A673 (cell line): ENCODE measurements around the gene SLC12A3. TPM values are rescaled to one million over a fixed set of nuclear protein-coding genes. Genes with fewer than 3 reads are reported as not detected.

ENCODE experiments used
- BruUV-seq: library from RNA; stranded (reverse); fragments of 400-500 nt; replicated peaks from 2 replicates; lab custom pipeline; 2021; lab: Mats Ljungman, UMichigan
- CTCF ChIA-PET: fragments of 300-600 bp; sonication (Branson Sonifier 250); formaldehyde crosslinking; loops from one replicate; lab custom pipeline; 2022; ENCODE audit warnings: antibody characterized with exemption; lab: Charles Lee
- POLR2A ChIA-PET: fragments of 300-600 bp; sonication (Branson Sonifier 250); formaldehyde crosslinking; loops from one replicate; lab custom pipeline; 2022; ENCODE audit warnings: antibody characterized with exemption; ENCODE audit not compliant: low non-redundant PET; lab: Charles Lee
- DNase-seq: peaks from one replicate; pipeline ENCODE4 v3.0.0-alpha.2; 2015; ENCODE audit warnings: low spot score
- H3K27ac ChIP-seq: fragments of 200-600 bp; sonication (generic); 2 replicates; pipeline ENCODE4 v1.5.1; 2016; ENCODE audit warnings: mixed run types, low read depth, mild to moderate bottlenecking, mixed read lengths, antibody characterized with exemption, low read length; ENCODE audit not compliant: poor library complexity, severe bottlenecking
- H3K27me3 ChIP-seq: fragments of 200-600 bp; sonication (generic); replicated peaks from 2 replicates; pipeline ENCODE4 v1.6.1; 2017; ENCODE audit warnings: mixed run types, low read depth, mild to moderate bottlenecking, mixed read lengths, antibody characterized with exemption, low read length; ENCODE audit not compliant: insufficient read depth, poor library complexity
- H3K36me3 ChIP-seq: fragments of 200-600 bp; sonication (generic); 2 replicates; pipeline ENCODE4 v1.6.1; 2016; ENCODE audit warnings: mixed run types, mild to moderate bottlenecking, mixed read lengths, antibody characterized with exemption, low read length; ENCODE audit not compliant: insufficient read depth, poor library complexity, severe bottlenecking
- H3K4me1 ChIP-seq: fragments of 200-600 bp; sonication (generic); 2 replicates; pipeline ENCODE4 v1.6.1; 2017; ENCODE audit warnings: mixed run types, mild to moderate bottlenecking, mixed read lengths, antibody characterized with exemption, low read length; ENCODE audit not compliant: insufficient read depth, poor library complexity, severe bottlenecking
- H3K4me3 ChIP-seq: fragments of 200-600 bp; sonication (generic); 2 replicates; pipeline ENCODE4 v1.5.1; 2016; ENCODE audit warnings: low read depth, mixed run types, mild to moderate bottlenecking, mixed read lengths, low read length; ENCODE audit not compliant: poor library complexity, severe bottlenecking
- H3K9me3 ChIP-seq: fragments of 200-600 bp; sonication (generic); 2 replicates; pipeline ENCODE4 v1.6.1; 2016; ENCODE audit warnings: mixed run types, low read depth, mild to moderate bottlenecking, mixed read lengths, antibody characterized with exemption, low read length; ENCODE audit not compliant: poor library complexity, severe bottlenecking
- CTCF ChIP-seq: fragments of 300-800, 200-600 bp; sonication (generic); conservative IDR thresholded peaks from 2 replicates; pipeline ENCODE4 v1.5.1; 2017; ENCODE audit warnings: low read depth, mild to moderate bottlenecking, antibody characterized with exemption, low read length, moderate library complexity, mixed read lengths
- EZH2 ChIP-seq: fragments of 200-600 bp; sonication (generic); IDR thresholded peaks from 2 replicates; pipeline ENCODE4 v1.6.1; 2017; ENCODE audit warnings: borderline replicate concordance, low read depth, mild to moderate bottlenecking, mixed read lengths, antibody characterized with exemption, low read length; ENCODE audit not compliant: poor library complexity, severe bottlenecking
- intact Hi-C: fragments of 100-400 bp; cut with micrococcal nuclease; formaldehyde crosslinking; loops from one replicate; pipeline ENCODE4 v1.10.0; 2022; ENCODE audit not compliant: unreplicated experiment
- total RNA-seq: library from RNA; stranded (reverse); gene quantifications from 2 replicates; pipeline ENCODE4 v1.2.3, GENCODE V29; 2021

Gene SLC12A3
- total RNA-seq, 1 experiment from 2014 or later = not detected

- TF ChIP-seq CTCF (0 out of 2 replicates have a peak, but pooled peaks have one; percentile 24), EZH2 (no peak)
- no TSS peak for BruUV-seq
- no peaks in the 10 kb centered on the region for H3K9me3 ChIP-seq
- ChIA-PET POLR2A (no interaction called here), CTCF (no interaction called here)
- H3K4me1 ChIP-seq = no peaks in the 10 kb centered on the region
- H3K36me3 ChIP-seq = no peaks in the 10 kb centered on the region
- no peak for DNase-seq
- no peak overlapping the region for H3K27ac ChIP-seq
- H3K4me3 ChIP-seq = no peak overlapping the region
- intact Hi-C loops = no loop called here
- no peaks in the 10 kb centered on the region for H3K27me3 ChIP-seq
Measured at GRCh38 chr16:56956756-56957155, 91.7 kb downstream of the SLC12A3 start.

GRCh38 chr16:56960681-56961281 is 95.8 kb downstream of the SLC12A3 start:
- no peak overlapping the region for H3K4me3 ChIP-seq
- H3K27me3 ChIP-seq = no peaks in the 10 kb centered on the region
- BruUV-seq = no TSS peak
- H3K27ac ChIP-seq = no peak overlapping the region
- TF ChIP-seq CTCF (no peak), EZH2 (no peak)
- POLR2A ChIA-PET = no interaction called here
- no peak for DNase-seq
- intact Hi-C loops = loop anchor here (5.0 kb wide), 1 partner anchor 107 kb away; no protein-coding TSS in a partner anchor
- H3K4me1 ChIP-seq = peaks cover under 1% of the 10 kb centered on the region
- no peaks in the 10 kb centered on the region for H3K9me3 ChIP-seq
- CTCF ChIA-PET = no interaction called here
- H3K36me3 ChIP-seq = no peaks in the 10 kb centered on the region

- no peaks in the 10 kb centered on the region for H3K27me3 ChIP-seq
- intact Hi-C loops = loop anchor here (5.0 kb wide), 1 partner anchor 106 kb away; no protein-coding TSS in a partner anchor
- DNase-seq = no peak
- H3K36me3 ChIP-seq = no peaks in the 10 kb centered on the region
- H3K4me1 ChIP-seq = peaks cover 4% of the 10 kb centered on the region
- no peak overlapping the region for H3K27ac ChIP-seq
- H3K9me3 ChIP-seq = no peaks in the 10 kb centered on the region
- TF ChIP-seq EZH2 (no peak), CTCF (no peak)
- H3K4me3 ChIP-seq = no peak overlapping the region
- BruUV-seq = no TSS peak
- ChIA-PET CTCF (no interaction called here), POLR2A (no interaction called here)
Measured at GRCh38 chr16:56961386-56961785, 96.4 kb downstream of the SLC12A3 start.
